Fibroblast of pulmonary artery (primary cell): Measurements from ENCODE around the gene TRAF2.

Source experiments
- DNase-seq: peaks from one replicate; pipeline ENCODE4 v3.0.0-alpha.2; 2010; ENCODE audit warnings: low read depth
- H3K4me3 ChIP-seq: replicated peaks from 2 replicates; pipeline ENCODE4 v1.5.1; 2011; ENCODE audit warnings: low read depth, mild to moderate bottlenecking, control low read depth, low read length, moderate library complexity
- CTCF ChIP-seq: IDR thresholded peaks from 2 replicates; pipeline ENCODE4 v1.5.1; 2011; ENCODE audit warnings: mild to moderate bottlenecking, control low read depth, low read length, inconsistent platforms; ENCODE audit errors: missing control alignments

The TRAF2 gene

DNA sequence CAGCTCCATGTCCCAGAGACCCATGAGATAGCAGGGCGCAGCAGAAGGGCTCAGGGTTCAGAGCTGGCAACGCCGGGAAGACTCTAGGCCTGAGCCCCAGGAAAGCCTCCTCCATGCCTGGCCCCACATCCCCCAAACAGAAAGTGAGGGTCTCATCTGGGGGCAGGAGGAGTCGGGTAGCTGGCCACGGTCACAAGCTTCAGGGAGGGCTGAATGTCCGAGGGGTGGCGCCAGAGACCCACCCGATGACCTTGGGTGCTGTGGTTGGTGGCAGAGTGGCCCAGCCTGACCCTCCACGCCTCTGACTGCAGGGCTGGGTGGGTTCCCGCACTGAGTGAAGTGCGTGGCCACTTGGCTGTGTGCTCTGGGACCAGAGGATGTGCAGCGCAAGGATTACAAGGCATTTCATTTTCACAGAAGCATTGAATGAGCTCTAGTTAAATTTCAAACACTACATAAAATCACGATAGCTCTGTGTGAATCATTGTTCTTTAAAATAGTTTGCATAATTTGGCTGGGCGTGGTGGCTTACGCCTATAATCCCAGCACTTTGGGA lies 61.7 kb downstream of the TRAF2 start:
- no peak overlapping the region for H3K4me3 ChIP-seq
- DNase-seq = peak; percentile 33
- peak; percentile 45 for TF ChIP-seq CTCF

DNA sequence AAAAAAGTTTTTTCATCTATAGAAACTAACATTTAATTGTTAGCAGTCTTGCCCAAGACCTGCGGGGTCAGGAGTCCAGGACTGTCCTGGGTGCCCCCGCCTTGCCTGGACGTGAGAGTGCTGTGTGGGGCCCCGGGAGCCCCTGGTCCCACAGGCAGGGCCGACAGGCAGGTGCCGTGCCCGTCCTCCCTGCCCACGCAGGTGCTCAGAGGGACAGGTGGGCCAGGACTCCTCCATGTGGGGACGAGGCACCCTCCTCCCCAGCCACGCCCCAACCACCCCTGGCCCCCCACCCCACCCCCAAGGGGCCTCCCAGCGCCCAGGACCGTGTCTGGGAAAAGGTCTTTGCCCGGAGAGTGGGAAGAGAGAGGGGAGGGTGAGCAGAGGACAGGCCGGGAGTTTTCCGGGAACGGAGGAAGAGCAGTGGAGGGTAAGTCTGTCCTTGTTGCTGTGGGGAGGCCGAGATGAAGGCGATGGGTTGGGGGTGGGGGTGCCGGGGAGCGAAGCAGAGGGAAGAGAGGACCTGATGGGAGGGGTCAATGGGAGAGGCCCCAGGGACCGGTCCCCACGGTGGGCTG lies 63.0 kb downstream of the TRAF2 start:
- peak overlapping the region; percentile 44 for H3K4me3 ChIP-seq
- DNase-seq = no peak
- no peak for TF ChIP-seq CTCF

DNA sequence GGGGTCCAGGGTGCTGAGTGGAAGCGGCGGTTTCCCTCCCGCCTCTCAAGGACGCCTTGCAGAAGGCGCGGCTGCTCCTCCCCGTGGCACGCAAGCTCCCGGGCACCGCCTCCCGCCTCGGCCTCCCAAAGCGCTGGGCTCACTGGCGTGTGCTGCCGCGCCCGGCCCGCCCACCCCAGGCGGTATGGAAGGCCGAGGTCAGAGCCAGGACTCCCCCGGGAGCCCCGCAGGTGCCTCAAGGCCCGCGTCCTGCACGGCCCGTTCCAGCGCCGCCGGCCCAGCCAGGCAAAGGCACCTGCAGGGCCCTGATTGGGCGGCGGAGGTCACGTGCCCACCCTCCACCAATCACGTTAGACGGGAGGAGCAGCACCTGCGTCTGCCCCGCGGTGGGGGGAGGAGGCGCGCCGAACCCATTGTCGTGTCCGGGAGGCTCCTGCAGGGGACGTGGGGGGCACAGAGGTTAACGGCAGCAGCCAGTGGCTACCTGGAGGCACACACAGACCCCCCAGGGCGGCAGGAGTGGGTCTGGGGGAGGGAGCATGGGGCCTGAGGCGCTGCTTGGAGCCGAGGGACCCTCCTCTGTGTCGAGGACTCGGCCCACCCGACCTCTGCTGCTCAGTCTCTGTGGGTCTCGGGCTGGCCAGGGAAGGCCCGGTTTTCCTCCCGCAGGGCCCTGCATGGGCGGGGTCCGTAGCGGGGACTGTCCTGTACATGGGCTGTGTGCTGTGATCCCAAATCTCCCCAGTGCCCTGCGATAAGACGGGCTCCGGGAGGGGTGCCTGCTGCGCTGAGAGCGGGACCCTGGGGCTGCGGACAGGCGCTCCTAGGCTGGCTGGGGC lies 63.7 kb downstream of the TRAF2 start:
- H3K4me3 ChIP-seq = peak overlapping the region; percentile 44
- DNase-seq = peak; percentile 78
- TF ChIP-seq CTCF = no peak

GRCh38 chr9:136950656-136951276 lies 64.5 kb downstream of the TRAF2 start:
- no peak for DNase-seq
- H3K4me3 ChIP-seq = no peak overlapping the region
- no peak for TF ChIP-seq CTCF

DNA sequence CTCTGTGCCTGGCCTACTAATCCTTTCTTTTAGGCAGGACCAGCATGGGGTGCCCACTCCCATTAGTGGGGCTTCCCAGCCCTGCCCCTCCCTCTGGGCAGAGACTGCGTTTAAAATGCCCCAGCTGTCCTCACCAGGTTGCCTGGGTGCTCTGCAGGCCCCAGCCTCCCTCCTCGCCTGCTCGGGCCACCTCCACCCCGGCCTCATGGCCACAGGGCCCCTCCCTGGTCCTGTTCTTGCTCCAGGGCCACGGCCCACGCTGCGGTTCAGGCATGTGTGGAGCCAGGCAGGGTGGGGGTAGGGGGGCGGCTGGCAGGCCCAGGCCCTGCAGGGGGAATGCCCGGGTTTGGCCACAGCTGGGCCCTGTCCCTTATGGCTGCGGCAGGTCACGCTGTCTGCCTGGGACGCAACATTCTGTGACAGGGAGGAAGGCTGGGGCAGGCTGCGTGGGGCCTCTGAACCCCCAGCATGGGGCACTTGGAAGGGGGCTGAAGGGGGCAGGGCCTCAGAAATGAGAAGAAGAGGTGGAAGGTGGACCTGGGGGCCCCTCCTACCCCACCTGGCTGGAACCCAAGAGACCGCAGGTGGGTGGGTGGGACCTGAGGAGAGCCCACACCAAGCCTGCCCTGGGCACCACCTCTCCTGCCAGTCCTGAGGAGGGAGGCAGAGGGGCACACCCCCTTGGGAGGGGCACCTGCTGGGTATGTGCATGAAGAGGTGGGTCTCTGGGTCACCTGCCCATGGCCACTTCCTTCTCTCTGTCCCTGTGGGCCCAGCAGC lies 65.4 kb downstream of the TRAF2 start, which contains the start of gene LCN12:
TSS of gene LCN12 (plus strand) at position 733 of the 780 bp plus-strand sequence. CDS start 55 bp downstream, outside the sequence.
- DNase-seq = no peak
- TF ChIP-seq CTCF = no peak
- no peak within 1 kb of the TSS for H3K4me3 ChIP-seq

GRCh38 chr9:136952321-136952850 lies 66.1 kb downstream of the TRAF2 start:
- H3K4me3 ChIP-seq = no peak overlapping the region
- TF ChIP-seq CTCF = no peak
- DNase-seq = no peak
